ENCODE results near the gene SNX20.

- TF ChIP-seq CTCF (IDR thresholded peaks at IDR 0.05 in 8 of 11, conservative IDR thresholded peaks at IDR 0.05 in 3 of 11): no peak
- TF ChIP-seq POLR2A (IDR thresholded peaks at IDR 0.05): no peak
Observed at GRCh38 chr16:50676684-50677225, 4.4 kb downstream of the SNX20 start.

All from spleen (tissue), 7 donors.